Measurements from ENCODE around the gene OR2T8.

Gene OR2T8

GRCh38 chr1:247924868-247925267 lies 4.8 kb downstream of the OR2T8 start, which contains the start of gene OR2AJ1:
Gene OR2AJ1 (plus strand): TSS chr1:247924889. CDS start chr1:247933769, 8,880 bp downstream.
- DNase-seq (ENCODE audit: low read depth), result no peak
- TF ChIP-seq, protein P1, sequence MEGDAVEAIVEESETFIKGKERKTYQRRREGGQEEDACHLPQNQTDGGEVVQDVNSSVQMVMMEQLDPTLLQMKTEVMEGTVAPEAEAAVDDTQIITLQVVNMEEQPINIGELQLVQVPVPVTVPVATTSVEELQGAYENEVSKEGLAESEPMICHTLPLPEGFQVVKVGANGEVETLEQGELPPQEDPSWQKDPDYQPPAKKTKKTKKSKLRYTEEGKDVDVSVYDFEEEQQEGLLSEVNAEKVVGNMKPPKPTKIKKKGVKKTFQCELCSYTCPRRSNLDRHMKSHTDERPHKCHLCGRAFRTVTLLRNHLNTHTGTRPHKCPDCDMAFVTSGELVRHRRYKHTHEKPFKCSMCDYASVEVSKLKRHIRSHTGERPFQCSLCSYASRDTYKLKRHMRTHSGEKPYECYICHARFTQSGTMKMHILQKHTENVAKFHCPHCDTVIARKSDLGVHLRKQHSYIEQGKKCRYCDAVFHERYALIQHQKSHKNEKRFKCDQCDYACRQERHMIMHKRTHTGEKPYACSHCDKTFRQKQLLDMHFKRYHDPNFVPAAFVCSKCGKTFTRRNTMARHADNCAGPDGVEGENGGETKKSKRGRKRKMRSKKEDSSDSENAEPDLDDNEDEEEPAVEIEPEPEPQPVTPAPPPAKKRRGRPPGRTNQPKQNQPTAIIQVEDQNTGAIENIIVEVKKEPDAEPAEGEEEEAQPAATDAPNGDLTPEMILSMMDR (IDR thresholded peaks at IDR 0.05; ENCODE audit: low read length, missing control alignments), result no peak

DNA sequence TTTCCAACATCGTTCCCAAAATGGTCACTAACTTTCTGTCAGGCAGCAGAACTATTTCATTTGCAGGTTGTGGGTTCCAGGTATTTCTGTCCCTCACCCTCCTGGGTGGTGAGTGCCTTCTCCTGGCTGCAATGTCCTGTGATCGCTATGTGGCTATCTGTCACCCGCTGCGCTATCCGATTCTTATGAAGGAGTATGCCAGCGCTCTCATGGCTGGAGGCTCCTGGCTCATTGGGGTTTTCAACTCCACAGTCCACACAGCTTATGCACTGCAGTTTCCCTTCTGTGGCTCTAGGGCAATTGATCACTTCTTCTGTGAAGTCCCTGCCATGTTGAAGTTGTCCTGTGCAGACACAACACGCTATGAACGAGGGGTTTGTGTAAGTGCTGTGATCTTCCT lies 13.9 kb downstream of the OR2T8 start:
- no peak for DNase-seq (ENCODE audit: low read depth)
- H3K4me3 ChIP-seq (replicated peaks; ENCODE audit: low read depth, low read length), result no peak overlapping the region
- TF ChIP-seq, protein P1 (IDR thresholded peaks at IDR 0.05; ENCODE audit: low read length, missing control alignments), result no peak

More at GRCh38 chr1:247924868-247925267, 4.8 kb downstream of the OR2T8 start, which contains the start of gene OR2AJ1:
- no peak within 1 kb of the TSS for H3K4me3 ChIP-seq (replicated peaks; ENCODE audit: low read depth, low read length)

GRCh38 chr1:247935781-247936180 lies 15.7 kb downstream of the OR2T8 start:
- TF ChIP-seq, protein P1 (IDR thresholded peaks at IDR 0.05; ENCODE audit: low read length, missing control alignments), result no peak
- DNase-seq (ENCODE audit: low read depth), result no peak
- H3K4me3 ChIP-seq (replicated peaks; ENCODE audit: low read depth, low read length), result no peak overlapping the region

- no peak overlapping the region for H3K4me3 ChIP-seq (replicated peaks; ENCODE audit: low read depth, low read length)
- TF ChIP-seq, protein P1 (IDR thresholded peaks at IDR 0.05; ENCODE audit: low read length, missing control alignments), result no peak
- DNase-seq (ENCODE audit: low read depth), result no peak
Measured at GRCh38 chr1:247936415-247936814, 16.4 kb downstream of the OR2T8 start.

- H3K4me3 ChIP-seq (replicated peaks; ENCODE audit: low read depth, low read length), result peak overlapping the region; percentile 43
- TF ChIP-seq, protein P1 (IDR thresholded peaks at IDR 0.05; ENCODE audit: low read length, missing control alignments), result peak; percentile 38
- peak; percentile 59 for DNase-seq (ENCODE audit: low read depth)
Measured at GRCh38 chr1:247936965-247937734, 17.1 kb downstream of the OR2T8 start.

DNA sequence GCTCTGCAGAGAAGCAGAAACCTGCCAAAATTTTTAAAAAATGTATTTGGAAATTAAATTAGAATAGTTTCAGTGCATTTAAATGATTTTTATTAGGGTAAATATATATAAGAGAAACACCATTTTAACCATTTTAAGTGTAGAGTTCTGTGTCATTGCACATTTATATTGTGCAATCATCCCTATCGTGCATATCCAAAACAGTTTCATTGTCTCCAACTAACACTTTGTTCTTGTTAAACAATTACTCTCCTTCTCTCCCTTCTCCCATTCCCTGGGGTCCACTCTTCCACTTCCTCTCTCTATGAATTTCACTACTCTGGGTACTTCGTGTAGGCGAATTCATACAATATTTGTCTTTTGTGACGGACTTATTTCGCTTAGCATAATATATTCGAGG lies 22.6 kb downstream of the OR2T8 start:
- DNase-seq (ENCODE audit: low read depth), result no peak
- TF ChIP-seq, protein P1 (IDR thresholded peaks at IDR 0.05; ENCODE audit: low read length, missing control alignments), result no peak
- H3K4me3 ChIP-seq (replicated peaks; ENCODE audit: low read depth, low read length), result no peak overlapping the region

- no peak for DNase-seq (ENCODE audit: low read depth)
- no peak within 1 kb of the TSS for H3K4me3 ChIP-seq (replicated peaks; ENCODE audit: low read depth, low read length)
- TF ChIP-seq, protein P1 (IDR thresholded peaks at IDR 0.05; ENCODE audit: low read length, missing control alignments), result no peak
Measured at GRCh38 chr1:247948558-247948957, 28.5 kb downstream of the OR2T8 start, which contains the start of gene OR2L8. Gene OR2L8 (plus strand): TSS chr1:247948858. CDS start chr1:247948858, 0 bp downstream.

Data from fibroblast of pulmonary artery (primary cell).